ACHN (cell line): ENCODE data around the gene AK8.

ENCODE experiments used
- DNase-seq: peaks from one replicate; pipeline ENCODE4 v3.0.0-alpha.2; 2015
- in situ Hi-C: cut with HindIII; loops from 2 replicates; pipeline ENCODE4 v1.10.0; 2017; ENCODE audit warnings: low sequenced_read_pairs, low pct_ligation_motif_present, low pct_unique_long_range_greater_than_20kb

AK8 gene

DNA sequence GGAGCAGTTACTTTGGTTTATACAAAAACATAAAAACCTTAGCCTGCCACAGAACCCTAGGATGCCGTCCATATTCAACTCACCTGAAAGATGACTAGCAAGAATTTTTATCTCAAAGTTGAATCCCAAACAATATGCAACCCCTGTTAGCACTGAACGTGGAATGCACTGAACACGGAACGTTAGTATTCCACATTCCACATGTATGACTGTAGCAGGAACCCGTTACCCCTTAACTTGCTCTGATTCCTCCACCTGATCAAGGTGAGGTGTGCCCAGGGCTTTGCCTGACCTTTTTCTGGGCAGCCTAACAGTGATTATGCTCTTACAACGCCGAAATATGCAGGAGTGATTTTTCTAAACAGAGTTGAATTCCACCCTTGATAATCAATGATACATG lies 43.7 kb downstream of the AK8 start:
- DNase-seq = no peak
- in situ Hi-C loops = no loop called here

DNA sequence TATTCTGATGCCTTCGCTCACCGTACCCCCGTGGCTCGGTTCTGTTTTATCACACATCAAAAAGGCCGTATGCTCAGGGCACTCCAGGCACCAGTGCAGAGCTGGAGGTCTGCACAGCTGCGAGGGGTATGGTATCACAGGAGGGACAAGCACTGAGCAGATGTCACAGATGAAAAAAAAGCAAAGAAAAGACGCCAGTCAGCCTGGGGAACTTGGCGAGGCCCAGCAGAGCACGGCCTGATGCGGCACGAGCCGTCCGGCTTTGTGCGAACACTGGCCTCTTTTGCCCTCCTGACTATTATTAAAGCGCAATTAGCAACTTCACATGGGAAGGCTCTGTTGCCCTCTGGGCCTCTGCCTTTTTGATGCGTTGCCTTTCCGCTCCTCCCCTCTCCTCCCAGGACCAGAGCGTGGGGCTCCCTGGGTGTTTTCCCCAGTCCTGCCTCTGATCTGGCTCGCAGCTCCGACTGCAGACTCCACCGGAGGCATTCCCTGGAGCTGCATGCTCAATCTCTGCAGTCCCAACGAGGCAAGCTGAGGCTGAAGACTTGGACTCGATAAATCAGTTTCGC lies 44.4 kb downstream of the AK8 start:
- no peak for DNase-seq
- in situ Hi-C loops = no loop called here

DNA sequence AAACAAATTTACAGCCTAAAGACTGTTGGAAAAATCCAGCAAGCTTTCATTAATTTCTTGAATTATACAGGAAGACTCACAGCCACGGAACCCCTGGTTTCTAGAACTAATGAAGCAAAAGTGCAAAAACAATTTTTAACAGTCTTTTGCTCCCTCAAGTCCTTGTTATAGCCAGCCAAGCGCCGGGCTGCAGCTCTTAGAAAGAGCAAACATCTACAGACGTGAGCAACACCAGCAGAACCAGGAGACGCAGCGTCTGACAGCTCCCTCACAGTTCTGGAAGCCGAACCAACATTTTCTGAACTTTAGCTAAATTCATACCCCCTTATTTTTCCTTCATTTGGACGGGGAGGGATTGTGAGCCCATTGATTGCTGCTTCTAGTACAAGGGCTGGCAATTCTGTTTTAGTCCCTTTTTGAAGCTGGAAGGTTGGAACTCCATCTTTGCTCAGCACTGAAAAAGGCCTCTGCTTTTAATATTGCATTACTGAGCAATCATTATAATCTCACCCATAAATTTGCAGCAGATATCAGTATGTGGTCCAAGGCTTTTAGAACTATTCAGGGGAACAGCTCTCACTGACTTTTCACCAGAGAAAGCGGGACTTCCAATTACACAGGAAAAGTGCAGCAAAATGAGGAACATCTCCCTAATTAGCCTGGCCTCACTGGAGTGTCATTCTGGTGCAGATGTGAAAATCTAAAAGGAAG lies 45.8 kb downstream of the AK8 start:
- in situ Hi-C loops = no loop called here
- DNase-seq = no peak

DNA sequence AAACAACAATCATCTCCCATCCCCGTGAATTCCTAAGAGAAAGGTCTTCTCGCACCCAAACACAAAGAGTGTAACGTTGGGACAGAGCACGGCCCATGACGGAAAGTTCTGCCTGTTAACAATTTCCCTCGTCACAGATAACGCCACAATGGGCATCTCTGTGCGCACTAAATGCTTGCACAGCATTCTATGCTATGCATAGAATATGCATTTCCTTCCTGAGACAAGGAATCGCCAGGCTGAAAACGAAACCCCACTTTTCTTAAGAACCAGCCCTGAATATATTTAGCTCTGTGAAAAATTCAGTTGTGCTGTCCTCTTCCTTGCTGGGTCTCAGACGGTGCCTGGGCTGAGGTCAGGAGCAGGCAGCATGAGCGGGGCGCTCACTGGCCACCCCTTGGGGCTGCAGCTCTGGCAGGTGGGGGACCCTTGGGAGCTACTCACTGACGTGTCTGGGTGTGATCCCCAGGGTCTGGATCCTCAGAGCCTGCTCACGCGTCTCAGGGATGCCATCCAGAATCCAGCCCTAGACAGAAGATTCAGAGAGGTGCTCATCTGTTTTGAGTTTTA lies 49.8 kb downstream of the AK8 start:
- in situ Hi-C loops = no loop called here
- no peak for DNase-seq

DNA sequence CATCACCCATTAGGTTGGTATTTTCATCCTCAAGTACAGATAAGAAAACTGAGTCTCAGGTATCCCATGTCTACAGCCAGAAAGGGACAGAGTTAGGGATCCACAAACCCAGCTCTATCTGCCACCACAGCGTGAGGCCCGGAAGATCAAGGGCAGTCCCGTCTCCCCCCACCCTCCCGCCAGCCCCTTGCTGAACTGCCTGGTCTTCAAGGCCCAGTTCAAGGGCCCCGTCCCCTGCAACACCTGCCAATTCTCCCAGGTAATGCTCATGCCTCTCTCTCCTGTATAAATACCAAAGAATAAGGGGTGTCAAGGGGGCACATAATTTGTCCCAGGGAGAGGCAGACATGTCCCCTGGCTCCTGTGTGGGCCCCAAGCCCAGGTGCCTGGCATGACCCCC lies 50.7 kb downstream of the AK8 start:
- in situ Hi-C loops = no loop called here
- no peak for DNase-seq

DNA sequence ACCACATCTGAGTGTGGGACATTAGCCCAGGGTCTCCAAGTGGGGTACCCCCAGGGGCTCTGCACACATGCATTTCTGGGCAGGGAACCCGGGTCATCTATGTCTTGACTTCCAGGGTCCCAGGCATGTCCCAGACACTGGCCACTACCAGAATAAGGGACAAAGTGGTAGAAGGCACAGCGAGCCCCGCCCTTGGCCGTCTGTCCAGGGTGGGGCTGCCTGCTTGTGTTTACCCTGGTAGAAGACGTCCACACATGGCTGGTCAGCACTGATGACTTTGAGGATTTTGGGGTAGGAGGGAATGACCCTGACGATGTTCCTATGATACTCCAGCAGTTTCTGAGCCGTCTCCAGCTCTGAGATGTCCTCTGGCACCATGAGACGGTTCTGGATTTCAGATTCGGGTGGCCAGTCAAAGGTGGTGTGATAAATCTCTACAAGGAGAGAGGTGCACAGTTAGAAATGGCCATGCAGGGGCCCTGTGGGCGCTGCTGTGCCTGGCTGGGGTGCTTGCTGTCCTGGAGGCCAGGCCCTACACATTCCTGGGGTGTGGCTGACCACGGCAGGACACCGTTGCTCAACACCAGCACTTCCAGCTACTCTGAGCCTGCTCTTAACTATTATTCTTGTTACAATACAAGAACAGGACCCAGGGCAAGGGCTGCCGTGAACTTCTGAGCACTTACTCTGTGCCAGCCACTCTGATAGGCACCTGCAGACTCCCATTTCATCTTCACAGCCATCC lies 51.3 kb downstream of the AK8 start:
- in situ Hi-C loops = no loop called here

DNA sequence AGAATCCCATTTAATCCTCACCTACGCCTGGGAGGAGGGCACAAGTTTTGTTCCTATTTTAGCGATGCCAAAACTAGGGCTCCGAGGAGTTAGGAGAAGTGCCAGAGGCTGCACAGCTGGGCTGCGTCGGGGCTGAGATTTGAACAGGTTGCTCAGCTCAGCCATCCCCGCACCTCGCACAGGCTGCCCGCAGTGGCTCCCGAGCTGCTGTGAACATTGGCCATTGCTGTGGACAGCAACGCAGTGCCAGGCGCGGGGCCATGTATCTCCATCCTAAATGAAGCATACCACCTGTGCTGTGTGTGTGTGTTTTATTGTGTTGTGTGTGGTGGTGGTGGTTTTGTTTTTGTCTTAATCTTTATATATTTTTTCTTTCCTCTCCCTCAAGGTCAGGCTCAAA lies 52.0 kb downstream of the AK8 start:
- in situ Hi-C loops = no loop called here
- DNase-seq = no peak

More for the DNA sequence above, 51.3 kb downstream of the AK8 start:
- DNase-seq = no peak

DNA sequence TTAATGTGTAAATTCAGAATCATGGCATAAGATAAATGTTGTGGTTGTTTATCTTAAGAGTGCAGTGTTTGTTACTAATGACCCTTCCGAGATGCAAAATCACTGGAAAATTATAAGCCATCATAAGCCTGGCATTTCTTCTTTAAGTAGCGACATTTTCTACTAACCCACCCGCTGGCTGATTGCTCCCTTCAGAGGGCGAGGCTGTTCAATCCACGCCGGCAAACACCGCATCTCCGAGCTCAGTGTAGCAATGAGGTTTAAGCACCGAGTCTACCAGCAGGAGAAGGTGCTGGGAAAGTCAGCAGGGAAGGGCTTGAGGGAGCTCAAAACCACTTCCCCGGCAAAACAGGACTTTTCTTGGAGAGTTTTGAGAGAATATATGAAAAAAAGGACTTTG lies 52.7 kb downstream of the AK8 start:
- in situ Hi-C loops = no loop called here
- no peak for DNase-seq

DNA sequence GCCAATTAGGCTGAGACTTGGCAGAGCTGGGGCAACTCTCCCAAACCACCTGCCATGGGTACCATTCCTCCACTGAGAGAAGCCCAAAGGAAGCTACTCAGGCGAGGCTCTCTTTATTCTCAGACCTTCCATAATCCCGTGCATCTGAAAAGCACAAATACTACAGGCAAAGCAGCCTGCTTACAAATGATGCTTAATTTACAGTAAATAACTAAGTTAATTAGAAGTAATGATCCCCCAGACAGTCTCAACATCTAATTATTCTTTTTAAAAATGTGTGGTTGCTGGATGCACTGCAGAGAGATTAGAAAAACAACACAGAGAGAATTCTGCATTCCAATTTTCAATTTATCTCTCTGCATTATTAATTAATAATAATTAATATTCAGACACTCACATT lies 53.1 kb downstream of the AK8 start:
- DNase-seq = no peak
- in situ Hi-C loops = no loop called here

DNA sequence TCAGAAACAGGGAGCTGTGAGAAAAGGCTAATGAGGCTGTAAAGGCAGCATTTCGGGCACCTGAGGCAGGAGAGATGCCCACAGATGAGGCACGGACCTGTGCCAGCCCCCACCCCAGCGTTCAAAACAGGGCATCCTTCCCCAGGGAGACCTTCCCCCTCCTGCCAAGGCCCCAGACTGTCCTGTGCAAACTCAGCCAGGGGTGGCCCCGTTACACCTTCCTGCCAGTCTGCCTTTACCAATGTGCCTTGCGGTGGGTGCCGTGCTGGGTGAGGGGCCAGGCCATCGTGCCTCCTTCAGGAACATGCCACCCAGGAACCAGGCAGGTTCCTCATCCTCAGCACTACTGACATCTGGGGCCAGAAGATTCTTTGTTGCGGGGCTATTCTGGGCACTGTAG lies 53.9 kb downstream of the AK8 start:
- in situ Hi-C loops = no loop called here
- DNase-seq = no peak

DNA sequence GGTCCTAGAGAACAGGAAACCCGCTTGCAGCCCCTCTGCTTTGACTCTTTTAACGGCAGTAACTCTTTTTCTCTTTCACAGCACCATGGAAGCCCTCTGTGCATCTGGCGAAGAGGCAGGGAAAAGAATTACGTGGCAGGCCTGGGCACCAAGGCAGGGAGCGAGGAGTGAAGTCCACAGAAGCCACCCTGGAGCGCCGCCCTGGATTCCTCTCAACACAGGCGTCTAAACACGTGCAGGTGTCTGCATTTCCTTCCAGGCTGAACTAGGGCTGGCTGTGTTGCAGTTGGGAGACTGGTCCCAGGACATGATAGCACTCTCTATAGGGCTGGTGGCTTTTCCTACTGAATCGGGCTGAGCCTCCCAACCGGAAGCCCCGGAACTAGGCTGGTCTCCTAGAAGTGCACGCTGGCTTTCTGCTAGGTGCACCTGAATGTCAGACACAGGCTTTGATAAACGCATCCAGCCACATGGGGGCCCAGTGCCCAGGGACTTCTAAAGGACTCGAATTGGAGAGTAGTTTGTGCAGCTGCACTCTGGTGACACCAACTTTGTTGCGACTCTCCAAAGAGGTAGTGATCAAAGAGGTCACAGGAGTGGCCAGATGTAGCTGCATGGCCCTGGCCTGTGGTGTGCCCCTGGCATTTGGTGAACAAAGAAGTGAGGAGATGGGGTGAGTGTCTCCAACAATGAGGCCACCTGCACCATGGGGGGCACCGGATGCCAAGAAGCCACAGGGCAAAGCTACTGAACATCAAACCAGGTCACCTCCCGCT lies 54.5 kb downstream of the AK8 start:
- in situ Hi-C loops = no loop called here
- no peak for DNase-seq

DNA sequence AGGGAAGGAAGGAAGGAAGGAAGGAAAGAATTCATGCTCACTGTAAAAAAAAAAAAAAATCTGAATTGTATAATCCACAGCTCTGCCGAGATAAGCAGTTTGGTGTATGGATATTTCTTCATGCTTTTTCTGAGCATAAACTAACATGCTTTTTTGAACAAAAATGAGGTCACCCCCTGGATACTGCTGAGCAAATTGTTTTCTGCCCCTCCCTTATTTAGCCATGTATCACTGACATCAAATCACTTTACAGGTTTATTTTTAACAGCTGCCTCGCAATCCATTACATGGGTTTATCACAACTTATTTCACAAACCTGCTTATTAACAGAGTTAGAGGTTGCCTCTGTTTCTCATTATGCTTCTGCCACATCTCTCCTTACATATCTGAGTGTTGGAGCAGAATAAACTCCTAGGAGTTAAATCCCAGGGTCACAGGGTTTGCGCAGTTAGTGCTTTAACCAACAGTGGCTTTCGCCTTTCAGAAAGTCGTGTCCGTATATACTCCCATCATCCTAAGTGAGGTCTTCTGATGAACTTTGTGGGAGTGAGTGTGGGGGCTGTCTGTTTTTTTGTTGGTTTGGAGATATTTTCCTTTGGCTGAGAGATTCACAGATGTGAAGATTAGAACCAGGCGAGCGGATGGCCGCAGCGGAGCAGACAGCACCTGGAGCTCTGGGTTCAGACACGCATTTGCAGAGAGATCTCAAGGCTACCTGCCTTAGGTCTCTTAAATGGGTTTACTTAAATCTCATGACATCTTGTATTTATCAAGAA lies 57.7 kb downstream of the AK8 start:
- in situ Hi-C loops = no loop called here
- DNase-seq = no peak

DNA sequence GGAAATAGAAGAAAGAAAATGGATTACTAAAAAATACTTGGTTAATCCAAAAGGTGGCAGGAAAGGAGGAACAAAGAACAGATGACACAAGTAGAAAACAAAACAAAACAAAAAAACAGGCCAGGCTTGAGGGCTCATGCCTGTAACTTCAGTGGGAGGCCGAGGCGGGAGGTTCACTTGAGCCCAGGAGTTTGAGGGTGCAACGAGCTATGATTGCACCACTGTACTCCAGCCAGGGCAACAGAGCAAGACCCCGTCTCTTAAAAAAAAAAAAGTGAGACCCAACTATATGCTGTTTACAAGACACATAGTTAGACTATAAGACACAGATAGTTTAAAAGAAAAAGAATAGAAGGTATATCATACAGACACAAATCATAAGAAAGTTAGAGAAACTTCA lies 59.5 kb downstream of the AK8 start:
- no peak for DNase-seq
- in situ Hi-C loops = no loop called here

DNA sequence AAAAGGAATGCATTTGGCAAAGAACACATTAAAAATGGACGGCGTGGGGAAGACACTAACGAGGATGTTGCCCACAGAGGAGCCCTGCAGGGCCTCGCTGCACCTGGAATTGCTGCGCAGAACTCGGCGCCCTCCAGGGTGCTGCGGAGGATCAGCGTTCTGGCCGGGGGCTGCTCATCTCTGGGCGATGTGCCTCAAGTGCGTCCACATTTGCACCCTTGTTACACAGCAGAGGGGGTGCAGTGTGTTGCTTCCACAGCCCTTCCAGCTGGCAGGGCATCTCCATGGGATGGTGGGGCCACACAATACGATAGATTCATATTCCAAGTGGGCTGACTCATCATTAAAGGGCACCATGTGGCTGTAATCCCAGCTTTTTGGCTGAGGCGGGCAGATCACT lies 63.1 kb downstream of the AK8 start:
- no peak for DNase-seq
- in situ Hi-C loops = no loop called here

DNA sequence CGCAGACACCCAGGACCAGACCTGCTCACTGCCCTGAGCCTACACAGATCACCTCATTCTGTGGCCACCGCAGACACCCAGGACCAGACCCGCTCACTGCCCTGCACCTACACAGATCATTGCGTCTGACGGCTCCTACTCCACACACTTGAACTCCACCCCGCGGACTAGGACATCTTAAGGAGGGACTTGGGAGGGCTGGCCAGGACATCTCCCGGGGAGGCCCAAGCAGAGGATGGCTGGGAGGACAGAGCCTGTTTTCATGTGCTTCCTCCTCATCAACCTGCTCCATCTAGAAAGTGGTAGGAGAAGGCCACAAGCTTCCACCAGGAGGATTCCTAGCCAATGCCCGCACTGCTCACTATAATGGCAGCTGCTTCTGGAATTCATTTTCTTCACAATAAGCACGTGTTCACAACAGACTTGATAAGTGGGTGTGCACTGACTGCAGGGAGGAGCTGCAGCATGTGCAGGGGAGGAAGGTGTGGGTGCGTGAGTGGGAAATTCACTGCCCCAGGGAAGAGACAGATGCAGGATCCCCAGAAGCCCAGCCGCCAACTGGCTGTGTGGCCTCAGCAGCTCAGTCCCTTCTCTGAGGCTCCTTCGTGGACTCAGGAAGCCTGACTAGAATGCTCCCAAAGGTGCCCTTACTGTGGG lies 64.8 kb downstream of the AK8 start:
- no peak for DNase-seq
- in situ Hi-C loops = no loop called here

DNA sequence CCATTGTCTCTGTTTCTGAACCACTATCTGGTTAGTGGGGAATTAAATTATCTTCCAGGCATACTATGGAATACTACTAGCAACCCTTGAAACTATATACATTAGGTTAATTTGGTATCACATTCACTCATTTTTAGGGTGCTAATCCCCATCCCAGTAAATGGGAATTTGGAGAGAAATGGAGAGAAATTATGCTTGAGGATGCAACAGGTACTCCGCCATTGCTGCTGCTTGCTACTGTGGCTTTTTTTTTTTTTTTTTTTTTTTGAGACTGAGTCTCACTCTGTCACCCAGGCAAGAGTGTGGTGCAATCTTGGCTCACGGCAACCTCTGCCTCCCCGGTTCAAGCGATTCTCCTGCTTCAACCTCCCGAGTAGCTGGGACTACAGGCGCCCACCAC lies 66.1 kb downstream of the AK8 start:
- in situ Hi-C loops = no loop called here
- no peak for DNase-seq

DNA sequence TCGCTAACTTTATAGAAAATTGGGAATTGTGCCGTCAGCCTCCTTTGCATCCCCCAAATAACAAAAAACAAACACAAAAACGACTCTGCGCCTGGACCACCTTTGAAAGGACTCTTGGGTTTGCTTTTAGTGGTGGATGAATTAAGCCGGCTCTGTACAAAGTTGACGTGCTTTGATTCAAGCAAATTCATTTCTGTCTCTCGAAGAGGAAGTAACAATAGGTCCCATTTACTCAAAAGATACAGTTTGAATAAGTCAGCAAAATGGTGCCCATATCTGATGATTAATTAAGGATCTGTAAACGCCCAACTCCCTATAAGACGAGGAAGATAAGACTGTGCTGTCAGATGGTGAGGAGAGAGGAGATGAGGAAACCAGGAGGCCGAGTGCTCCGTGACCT lies 67.8 kb downstream of the AK8 start:
- DNase-seq = no peak
- in situ Hi-C loops = no loop called here
